Islet of Langerhans (tissue), 1 donor: ENCODE data around the gene WNK1.

ENCODE experiments used
- FAIRE-seq: peaks from one replicate; lab custom pipeline; 2011; peaks lifted over from hg19 to GRCh38; lab: Jason Lieb, UNC

WNK1 gene

DNA sequence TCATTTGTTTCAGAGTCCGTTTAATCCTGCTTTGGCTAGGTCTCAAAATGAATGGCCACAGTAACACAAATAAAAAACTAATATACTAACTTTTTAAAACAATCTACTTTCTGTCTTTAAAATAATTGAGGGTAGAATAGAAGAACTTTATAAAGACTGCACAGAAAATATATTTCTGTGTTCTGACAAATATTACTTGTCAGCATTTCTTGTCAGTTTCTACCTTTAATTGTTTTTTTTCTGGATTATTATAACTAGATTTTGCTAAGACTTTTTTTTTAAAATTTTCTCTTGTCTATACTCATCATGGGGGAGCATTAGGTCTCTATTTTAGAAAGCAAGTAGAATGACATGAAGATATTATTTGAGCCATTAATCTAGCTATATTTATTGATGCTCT, 110.9 kb downstream of the WNK1 start:
- no peak for FAIRE-seq

DNA sequence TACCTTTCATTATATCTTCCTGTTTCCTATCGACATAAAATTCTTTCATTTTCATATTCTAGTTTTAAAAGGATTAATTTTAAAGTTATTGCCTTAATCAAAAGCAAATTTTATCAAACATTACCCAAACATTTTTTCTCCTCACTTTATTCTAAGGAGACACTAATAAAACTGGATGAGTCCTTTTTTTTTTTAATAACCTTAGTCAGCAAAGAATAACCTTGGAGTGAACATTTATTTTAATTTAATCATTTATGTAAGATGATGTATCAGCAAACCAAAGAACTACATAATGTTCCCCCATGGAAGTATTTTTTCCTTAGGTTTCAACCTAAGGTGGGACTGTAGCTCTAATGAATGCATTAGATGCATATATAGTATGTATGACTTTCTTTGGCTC, 113.2 kb downstream of the WNK1 start:
- FAIRE-seq, result no peak

- FAIRE-seq, result no peak
These were observed 115.5 kb downstream of the WNK1 start for GRCh38 chr12:867905-868304.

- FAIRE-seq, result no peak
These were observed 116.3 kb downstream of the WNK1 start for GRCh38 chr12:868722-869121.

DNA sequence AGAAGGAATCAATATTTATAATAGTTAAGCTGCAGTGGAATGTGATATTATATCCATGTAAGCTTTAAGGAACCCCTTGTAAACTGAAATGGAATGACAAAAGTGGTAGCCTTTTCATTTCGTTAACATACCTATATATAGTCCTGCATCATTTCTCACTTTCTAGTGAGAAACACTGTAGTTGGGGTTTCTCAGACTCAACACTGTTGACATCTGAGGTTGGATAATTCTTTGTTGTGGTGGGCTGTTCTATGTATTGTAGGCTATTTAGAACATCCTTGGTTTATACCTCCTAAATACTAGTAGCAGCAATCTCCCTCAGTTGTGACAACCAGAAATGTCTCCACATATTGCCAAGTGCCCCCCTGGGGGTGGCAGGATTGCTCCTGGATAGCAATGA, 118.0 kb downstream of the WNK1 start:
- FAIRE-seq, result no peak

GRCh38 chr12:873954-874353, 121.6 kb downstream of the WNK1 start:
- FAIRE-seq, result no peak

GRCh38 chr12:879641-880040, 127.3 kb downstream of the WNK1 start:
- no peak for FAIRE-seq

DNA sequence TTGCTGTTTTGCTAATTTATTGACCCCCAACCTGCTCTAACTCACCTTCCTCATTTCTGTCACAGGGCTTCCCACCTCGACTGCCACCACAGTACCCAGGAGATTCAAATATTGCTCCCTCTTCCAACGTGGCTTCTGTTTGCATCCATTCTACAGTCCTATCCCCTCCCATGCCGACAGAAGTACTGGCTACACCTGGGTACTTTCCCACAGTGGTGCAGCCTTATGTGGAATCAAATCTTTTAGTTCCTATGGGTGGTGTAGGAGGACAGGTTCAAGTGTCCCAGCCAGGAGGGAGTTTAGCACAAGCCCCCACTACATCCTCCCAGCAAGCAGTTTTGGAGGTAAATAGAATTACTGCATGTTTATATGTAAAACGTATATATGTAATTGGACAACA, 128.3 kb downstream of the WNK1 start:
- FAIRE-seq, result no peak

GRCh38 chr12:884746-885414, 132.5 kb downstream of the WNK1 start:
- FAIRE-seq, result no peak

DNA sequence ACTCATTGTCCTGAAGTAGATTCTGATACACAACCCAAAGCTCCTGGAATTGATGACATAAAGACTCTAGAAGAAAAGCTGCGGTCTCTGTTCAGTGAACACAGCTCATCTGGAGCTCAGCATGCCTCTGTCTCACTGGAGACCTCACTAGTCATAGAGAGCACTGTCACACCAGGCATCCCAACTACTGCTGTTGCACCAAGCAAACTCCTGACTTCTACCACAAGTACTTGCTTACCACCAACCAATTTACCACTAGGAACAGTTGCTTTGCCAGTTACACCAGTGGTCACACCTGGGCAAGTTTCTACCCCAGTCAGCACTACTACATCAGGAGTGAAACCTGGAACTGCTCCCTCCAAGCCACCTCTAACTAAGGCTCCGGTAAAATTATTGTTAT, 133.3 kb downstream of the WNK1 start:
- FAIRE-seq, result no peak

GRCh38 chr12:886206-886605, 133.8 kb downstream of the WNK1 start:
- no peak for FAIRE-seq

GRCh38 chr12:894226-894625, 141.8 kb downstream of the WNK1 start:
- FAIRE-seq, result no peak

DNA sequence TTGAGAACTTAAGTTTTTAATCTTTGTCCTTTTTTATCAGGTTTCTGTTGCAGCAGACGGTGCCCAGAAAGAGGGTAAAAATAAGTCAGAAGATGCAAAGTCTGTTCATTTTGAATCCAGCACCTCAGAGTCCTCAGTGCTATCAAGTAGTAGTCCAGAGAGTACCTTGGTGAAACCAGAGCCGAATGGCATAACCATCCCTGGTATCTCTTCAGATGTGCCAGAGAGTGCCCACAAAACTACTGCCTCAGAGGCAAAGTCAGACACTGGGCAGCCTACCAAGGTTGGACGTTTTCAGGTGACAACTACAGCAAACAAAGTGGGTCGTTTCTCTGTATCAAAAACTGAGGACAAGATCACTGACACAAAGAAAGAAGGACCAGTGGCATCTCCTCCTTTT, 143.7 kb downstream of the WNK1 start:
- FAIRE-seq, result no peak

- FAIRE-seq, result no peak
These were observed 145.0 kb downstream of the WNK1 start for GRCh38 chr12:897386-897785.

DNA sequence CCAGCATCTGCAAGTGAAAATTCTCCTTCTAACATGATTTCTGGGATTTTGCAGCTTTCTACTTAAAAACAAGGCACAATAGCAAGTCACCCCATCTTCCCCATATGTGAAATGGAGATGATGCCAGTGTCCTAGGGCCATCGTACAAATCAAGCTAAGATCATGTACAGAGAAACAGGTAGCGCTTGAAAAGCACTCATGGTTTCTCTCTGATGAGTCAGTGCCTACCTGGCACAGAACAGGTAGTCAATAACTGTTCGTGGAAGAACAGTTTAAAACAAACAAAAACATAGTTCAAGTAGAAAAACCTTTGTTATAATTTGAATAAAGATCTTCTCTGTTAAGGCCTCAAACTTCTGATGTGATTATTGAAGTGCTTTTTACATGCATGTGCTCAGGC, 150.2 kb downstream of the WNK1 start:
- no peak for FAIRE-seq

DNA sequence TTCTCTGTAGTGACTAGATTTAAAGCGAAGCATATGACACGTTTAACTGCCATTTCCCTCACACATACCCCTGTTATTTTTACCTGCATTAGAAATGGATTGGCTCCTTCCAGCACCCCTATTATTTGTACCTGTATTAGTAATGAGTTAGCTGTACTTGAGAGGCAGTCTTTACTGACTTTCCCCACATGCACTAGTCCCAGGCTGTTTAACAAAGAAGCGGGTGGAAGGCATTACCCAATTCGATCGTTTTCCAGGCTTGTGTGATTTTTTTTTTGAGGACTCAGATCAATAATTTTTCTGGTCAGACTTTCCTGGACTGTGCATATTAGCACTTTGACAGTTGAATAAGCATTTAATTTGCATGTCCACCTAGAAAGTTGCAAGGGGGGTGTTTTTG, 150.7 kb downstream of the WNK1 start:
- FAIRE-seq, result no peak

- no peak for FAIRE-seq
These were observed 151.6 kb downstream of the WNK1 start for GRCh38 chr12:904010-904414.

DNA sequence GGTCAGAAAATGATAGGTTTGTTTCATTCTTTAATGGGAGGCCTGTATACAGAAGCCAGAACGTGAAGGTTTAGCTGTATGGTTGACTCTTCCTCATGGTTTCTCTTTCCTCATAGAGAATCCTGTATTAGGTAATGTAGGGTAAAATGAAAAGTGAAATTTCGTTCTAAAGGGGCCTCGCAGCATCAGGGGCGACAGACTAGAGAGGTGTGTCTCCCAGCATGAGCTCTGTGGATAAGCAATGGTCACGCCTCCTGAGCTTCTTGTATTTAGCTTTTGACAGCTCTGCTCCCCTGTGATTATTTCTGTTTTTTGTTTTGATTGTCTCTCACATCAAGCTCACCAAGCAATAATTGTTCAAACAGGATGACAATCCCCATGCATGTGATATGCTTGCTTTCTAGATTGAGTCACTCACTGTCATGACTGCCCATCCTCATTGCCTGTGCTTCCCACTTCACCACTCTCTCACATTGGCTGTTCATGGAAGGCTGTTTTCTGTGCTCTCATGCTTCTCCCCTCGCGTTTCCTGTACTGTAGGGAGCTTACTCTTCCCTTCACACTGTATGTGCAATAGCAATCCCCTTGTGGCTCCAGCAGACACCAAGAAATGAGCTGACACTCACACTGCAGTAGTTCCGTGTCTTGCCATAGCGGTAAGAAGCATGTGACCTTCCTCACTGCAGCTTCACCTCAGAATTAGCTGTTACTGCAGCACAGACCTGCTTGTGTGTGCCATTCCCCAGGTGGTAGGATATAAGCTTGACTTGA, 153.1 kb downstream of the WNK1 start:
- no peak for FAIRE-seq

- no peak for FAIRE-seq
These were observed 153.7 kb downstream of the WNK1 start for GRCh38 chr12:906062-906585.

DNA sequence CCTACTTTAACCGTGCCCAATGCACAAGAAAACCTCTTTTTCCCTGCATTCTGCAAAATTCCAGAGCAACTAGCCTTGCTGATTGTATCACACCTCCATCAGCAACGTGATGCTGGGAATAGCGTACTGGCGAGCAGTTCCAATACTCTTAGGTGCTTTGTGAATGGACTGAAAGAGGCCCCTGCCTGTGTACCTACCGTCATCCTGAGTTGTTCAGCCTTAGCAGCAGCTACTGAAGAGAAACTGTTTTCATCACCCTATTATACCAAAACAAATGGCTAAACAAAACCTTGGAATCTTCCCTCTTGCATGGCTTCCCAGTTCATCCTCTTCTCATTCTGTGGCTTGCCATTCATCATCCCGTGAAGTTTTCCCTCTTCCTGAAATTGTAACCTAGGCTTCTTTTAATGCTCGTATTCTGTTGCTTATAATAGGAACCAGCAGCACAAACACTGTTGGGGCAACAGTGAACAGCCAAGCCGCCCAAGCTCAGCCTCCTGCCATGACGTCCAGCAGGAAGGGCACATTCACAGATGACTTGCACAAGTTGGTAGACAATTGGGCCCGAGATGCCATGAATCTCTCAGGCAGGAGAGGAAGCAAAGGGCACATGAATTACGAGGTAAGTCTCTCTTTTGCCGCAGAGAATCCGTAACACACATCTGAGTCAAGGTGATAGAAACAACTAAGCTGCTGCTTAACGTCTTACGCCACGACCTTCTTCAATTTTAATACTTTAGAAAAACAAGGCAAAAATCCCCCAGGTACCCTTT, 155.2 kb downstream of the WNK1 start:
- FAIRE-seq, result no peak

DNA sequence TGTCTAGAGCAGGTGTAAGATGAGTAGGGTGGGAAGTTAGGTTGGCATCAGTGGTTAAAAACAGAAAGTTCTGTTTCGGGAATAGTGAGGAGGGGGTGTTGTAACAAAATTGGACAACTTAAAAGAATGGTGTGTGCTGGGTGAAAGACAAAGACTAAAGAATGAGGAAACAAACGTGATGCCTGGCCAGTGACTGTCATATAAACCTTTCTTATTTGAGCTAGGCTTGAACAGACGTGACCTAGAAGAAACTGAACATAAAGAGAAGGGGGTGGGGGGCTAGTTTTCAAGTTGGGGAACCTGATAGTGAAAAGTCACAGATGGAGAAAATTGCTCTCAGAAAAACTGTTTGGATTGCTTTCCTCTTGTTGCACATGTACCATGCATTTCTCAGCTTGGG, 157.5 kb downstream of the WNK1 start:
- no peak for FAIRE-seq

DNA sequence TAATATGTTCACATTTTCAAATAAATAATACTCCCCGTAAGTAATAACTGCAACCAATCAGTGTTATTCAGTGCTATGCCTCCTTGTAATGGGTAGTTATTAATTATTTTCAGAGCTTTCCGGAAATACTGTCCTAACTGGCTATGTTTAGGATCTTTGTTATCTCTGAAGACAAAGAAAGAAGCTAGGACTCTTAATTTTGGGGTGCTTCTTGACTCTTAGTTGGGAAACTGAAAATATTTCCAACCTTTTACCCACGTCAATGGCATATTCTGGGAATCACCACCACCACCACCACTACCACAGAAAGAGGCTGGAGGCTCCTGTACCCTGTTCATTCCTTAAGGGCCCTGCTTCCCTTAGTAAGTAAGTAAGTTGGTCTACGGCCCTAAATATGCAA, 158.0 kb downstream of the WNK1 start:
- FAIRE-seq, result no peak

GRCh38 chr12:911191-911826, 158.9 kb downstream of the WNK1 start:
- FAIRE-seq, result no peak
